Measurements from ENCODE around the gene DNLZ. TPM values are rescaled to one million over a fixed set of nuclear protein-coding genes. Genes with fewer than 3 reads are reported as not detected.

DNLZ gene
- total RNA-seq, 2 donors from 2014 or later, result 24.1 to 31.3 TPM

- Histone ChIP-seq H3K27me3 (no peaks in the 10 kb centered on the region), H3K36me3 (replicated peaks in 1 of 2; ENCODE audit: insufficient read depth in 1 of 2, low read depth in 2 of 2) (peaks cover 4 to 14% of the 10 kb centered on the region in 2 donors), H3K27ac (no peak overlapping the region), H3K4me1 (no peaks in the 10 kb centered on the region), H3K9me3 (no peaks in the 10 kb centered on the region), H3K4me3 (no peak overlapping the region)
- WGBS, 2 donors, result 83 to 100% methylated on average over 3 to 9 of the region's 9 CpGs
- TF ChIP-seq CTCF (IDR thresholded peaks at IDR 0.05) (no peak), POLR2A (IDR thresholded peaks at IDR 0.05) (no peak)
- intact Hi-C loops (cut with DNase I), result no loop called here
- no peak for ATAC-seq
- no peak for DNase-seq
Observed at GRCh38 chr9:136381311-136381710, 17.8 kb upstream of the DNLZ start.

- H3K27ac ChIP-seq, result no peak overlapping the region
- WGBS, 2 donors, result 80 to 91% methylated on average over 1 to 17 of the region's 17 CpGs
- peaks cover 4 to 10% of the 10 kb centered on the region in 2 donors for H3K36me3 ChIP-seq (replicated peaks in 1 of 2; ENCODE audit: insufficient read depth in 1 of 2, low read depth in 2 of 2)
- no peaks in the 10 kb centered on the region for H3K4me1 ChIP-seq
- no peak for TF ChIP-seq CTCF (IDR thresholded peaks at IDR 0.05)
- no peaks in the 10 kb centered on the region for H3K27me3 ChIP-seq
- DNase-seq (no peak), ATAC-seq (no peak)
- no peaks in the 10 kb centered on the region for H3K9me3 ChIP-seq
- no peak overlapping the region for H3K4me3 ChIP-seq
- intact Hi-C loops (cut with DNase I), result no loop called here
Observed at GRCh38 chr9:136380381-136380780, 16.8 kb upstream of the DNLZ start.

- ATAC-seq (no peak), DNase-seq (no peak)
- peaks cover 4 to 10% of the 10 kb centered on the region in 2 donors for H3K36me3 ChIP-seq (replicated peaks in 1 of 2; ENCODE audit: insufficient read depth in 1 of 2, low read depth in 2 of 2)
- no peaks in the 10 kb centered on the region for H3K27me3 ChIP-seq
- 60 to 88% methylated on average over 1 to 11 of the region's 11 CpGs for WGBS, 2 donors
- TF ChIP-seq POLR2A (IDR thresholded peaks at IDR 0.05) (no peak), CTCF (IDR thresholded peaks at IDR 0.05) (no peak)
- H3K27ac ChIP-seq, result no peak overlapping the region
- H3K9me3 ChIP-seq, result no peaks in the 10 kb centered on the region
- intact Hi-C loops (cut with DNase I), result no loop called here
- H3K4me1 ChIP-seq, result no peaks in the 10 kb centered on the region
- H3K4me3 ChIP-seq, result no peak overlapping the region
Observed at GRCh38 chr9:136379891-136380290, 16.3 kb upstream of the DNLZ start.

- H3K36me3 ChIP-seq (replicated peaks in 1 of 2; ENCODE audit: insufficient read depth in 1 of 2, low read depth in 2 of 2), result peaks cover 4 to 10% of the 10 kb centered on the region in 2 donors
Observed at GRCh38 chr9:136379401-136379800, 15.9 kb upstream of the DNLZ start.

More at GRCh38 chr9:136379401-136379800, 15.9 kb upstream of the DNLZ start:
- H3K4me3 ChIP-seq, result no peak overlapping the region
- intact Hi-C loops (cut with DNase I), result no loop called here
- ATAC-seq (no peak), DNase-seq (no peak)
- H3K27me3 ChIP-seq, result no peaks in the 10 kb centered on the region
- no peaks in the 10 kb centered on the region for H3K9me3 ChIP-seq
- WGBS, 2 donors, result 89 to 100% methylated on average over 1 to 11 of the region's 11 CpGs
- no peak overlapping the region for H3K27ac ChIP-seq
- TF ChIP-seq POLR2A (IDR thresholded peaks at IDR 0.05) (no peak), CTCF (IDR thresholded peaks at IDR 0.05) (no peak)
- H3K4me1 ChIP-seq, result no peaks in the 10 kb centered on the region
